ENCODE results near the gene PFKL.

PFKL gene

DNA sequence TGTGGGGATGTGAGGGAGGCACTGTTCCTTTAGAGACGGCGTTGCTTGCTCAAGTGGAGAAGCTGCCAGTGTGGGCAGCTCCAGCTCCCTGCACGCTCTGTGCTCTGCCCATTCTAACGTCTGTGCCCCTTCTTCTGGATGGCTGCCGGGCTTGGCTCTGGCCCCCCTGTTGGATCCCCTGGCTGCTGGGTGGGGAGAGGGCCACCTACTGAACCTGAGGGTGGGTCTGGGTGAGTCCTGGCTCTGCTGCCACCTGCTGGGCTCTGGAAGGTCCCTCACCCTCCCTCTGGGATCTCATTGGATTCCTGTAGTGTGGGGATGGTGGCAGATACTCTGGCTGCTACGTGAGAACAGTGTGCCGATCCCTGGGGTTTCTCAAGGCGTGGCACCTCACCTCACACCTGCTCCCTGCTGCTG, 5.0 kb downstream of the PFKL start:
- TF ChIP-seq, protein P1, sequence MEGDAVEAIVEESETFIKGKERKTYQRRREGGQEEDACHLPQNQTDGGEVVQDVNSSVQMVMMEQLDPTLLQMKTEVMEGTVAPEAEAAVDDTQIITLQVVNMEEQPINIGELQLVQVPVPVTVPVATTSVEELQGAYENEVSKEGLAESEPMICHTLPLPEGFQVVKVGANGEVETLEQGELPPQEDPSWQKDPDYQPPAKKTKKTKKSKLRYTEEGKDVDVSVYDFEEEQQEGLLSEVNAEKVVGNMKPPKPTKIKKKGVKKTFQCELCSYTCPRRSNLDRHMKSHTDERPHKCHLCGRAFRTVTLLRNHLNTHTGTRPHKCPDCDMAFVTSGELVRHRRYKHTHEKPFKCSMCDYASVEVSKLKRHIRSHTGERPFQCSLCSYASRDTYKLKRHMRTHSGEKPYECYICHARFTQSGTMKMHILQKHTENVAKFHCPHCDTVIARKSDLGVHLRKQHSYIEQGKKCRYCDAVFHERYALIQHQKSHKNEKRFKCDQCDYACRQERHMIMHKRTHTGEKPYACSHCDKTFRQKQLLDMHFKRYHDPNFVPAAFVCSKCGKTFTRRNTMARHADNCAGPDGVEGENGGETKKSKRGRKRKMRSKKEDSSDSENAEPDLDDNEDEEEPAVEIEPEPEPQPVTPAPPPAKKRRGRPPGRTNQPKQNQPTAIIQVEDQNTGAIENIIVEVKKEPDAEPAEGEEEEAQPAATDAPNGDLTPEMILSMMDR (IDR thresholded peaks at IDR 0.05; ENCODE audit: insufficient read depth, low read length): peak; percentile 82
- TF ChIP-seq GABPA (IDR thresholded peaks at IDR 0.05; ENCODE audit: low read depth): no peak
- peak in 1 of 2 experiments; percentile 35 for DNase-seq (ENCODE audit: low read depth in 1 of 2, low spot score in 1 of 2)
- no peak overlapping the region for H3K4me3 ChIP-seq (replicated peaks; ENCODE audit: insufficient read depth, low read length)
- no peak overlapping the region for H3K27ac ChIP-seq (replicated peaks)
- no peaks in the 10 kb centered on the region for H3K27me3 ChIP-seq (ENCODE audit: insufficient read depth, poor library complexity, severe bottlenecking)

DNA sequence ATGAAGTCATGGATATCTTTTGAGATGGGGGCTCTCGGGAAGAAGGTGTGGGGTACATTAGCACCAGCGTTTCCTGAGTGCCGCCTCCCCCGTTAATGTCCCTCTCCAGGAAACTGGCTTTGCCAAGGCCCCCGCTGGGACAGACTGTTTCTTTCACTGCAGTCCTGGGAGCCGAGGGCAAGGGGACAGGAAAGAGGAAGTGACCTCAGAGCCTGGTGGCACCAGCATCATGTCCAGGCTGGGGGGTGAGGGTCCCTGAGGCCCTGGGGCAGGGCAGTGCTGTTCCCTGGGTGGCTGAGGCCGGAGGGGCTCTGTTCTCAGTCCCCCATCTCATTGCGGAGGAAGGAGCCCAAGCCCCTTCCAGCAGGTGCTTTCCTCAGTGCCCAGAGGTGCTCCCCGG, 5.8 kb downstream of the PFKL start:
- TF ChIP-seq, protein P1 (IDR thresholded peaks at IDR 0.05; ENCODE audit: insufficient read depth, low read length): no peak
- peak; percentile 78; the same call in 1 of the 2 replicates for TF ChIP-seq SPI1 (IDR thresholded peaks at IDR 0.05; ENCODE audit: borderline replicate concordance, low read depth)
- no peak overlapping the region for H3K4me3 ChIP-seq (replicated peaks; ENCODE audit: insufficient read depth, low read length)
- DNase-seq (ENCODE audit: low read depth in 1 of 2, low spot score in 1 of 2): no peak
- H3K27me3 ChIP-seq (ENCODE audit: insufficient read depth, poor library complexity, severe bottlenecking): no peaks in the 10 kb centered on the region
- H3K27ac ChIP-seq (replicated peaks): no peak overlapping the region

DNA sequence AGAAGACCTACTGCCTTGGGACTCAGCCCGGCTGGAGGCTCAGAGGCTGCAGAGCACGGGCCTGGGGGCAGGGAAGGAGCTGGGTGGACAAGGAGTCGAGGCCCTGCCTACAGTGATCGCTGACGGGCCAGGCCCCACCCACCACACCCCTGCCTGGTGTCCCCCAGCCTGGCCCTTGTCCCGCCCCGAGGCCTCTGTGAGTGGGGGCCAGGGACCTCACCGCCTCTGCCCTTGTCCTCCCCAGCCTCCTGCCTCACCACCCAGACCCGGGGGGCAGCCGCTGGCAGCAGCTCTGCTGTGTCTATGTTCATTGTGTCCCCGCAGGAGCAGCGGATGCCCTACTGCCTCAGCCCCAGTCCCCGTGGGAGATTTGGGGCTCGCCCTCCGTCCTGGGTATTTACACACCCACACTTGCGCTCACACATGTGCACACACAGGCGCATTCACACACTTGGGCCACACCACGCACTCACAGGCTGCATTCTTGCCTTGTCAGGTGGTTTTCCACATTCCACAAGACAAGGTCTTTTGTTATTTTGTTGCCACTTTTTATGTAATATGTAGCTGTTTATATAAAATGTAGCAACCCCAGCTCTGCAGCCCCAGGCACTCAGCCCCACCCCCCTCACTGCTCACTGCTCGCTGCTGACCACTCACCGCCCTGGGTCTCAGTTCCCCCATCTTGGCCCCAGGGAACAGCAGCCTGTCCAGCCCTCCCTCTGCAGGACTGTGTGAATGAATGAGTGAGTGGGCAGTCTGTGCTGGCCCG, 7.3 kb downstream of the PFKL start:
- H3K4me3 ChIP-seq (replicated peaks; ENCODE audit: insufficient read depth, low read length): no peak overlapping the region
- H3K27ac ChIP-seq (replicated peaks): no peak overlapping the region
- TF ChIP-seq, protein P1 (IDR thresholded peaks at IDR 0.05; ENCODE audit: insufficient read depth, low read length): no peak
- TF ChIP-seq SPI1 (IDR thresholded peaks at IDR 0.05; ENCODE audit: borderline replicate concordance, low read depth): no peak
- TF ChIP-seq, protein P2, sequence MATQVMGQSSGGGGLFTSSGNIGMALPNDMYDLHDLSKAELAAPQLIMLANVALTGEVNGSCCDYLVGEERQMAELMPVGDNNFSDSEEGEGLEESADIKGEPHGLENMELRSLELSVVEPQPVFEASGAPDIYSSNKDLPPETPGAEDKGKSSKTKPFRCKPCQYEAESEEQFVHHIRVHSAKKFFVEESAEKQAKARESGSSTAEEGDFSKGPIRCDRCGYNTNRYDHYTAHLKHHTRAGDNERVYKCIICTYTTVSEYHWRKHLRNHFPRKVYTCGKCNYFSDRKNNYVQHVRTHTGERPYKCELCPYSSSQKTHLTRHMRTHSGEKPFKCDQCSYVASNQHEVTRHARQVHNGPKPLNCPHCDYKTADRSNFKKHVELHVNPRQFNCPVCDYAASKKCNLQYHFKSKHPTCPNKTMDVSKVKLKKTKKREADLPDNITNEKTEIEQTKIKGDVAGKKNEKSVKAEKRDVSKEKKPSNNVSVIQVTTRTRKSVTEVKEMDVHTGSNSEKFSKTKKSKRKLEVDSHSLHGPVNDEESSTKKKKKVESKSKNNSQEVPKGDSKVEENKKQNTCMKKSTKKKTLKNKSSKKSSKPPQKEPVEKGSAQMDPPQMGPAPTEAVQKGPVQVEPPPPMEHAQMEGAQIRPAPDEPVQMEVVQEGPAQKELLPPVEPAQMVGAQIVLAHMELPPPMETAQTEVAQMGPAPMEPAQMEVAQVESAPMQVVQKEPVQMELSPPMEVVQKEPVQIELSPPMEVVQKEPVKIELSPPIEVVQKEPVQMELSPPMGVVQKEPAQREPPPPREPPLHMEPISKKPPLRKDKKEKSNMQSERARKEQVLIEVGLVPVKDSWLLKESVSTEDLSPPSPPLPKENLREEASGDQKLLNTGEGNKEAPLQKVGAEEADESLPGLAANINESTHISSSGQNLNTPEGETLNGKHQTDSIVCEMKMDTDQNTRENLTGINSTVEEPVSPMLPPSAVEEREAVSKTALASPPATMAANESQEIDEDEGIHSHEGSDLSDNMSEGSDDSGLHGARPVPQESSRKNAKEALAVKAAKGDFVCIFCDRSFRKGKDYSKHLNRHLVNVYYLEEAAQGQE (IDR thresholded peaks at IDR 0.05; ENCODE audit: insufficient replicate concordance, low read depth): no peak
- no peak for TF ChIP-seq POLR2AphosphoS5 (IDR thresholded peaks at IDR 0.05; ENCODE audit: low read depth)
- TF ChIP-seq GABPA (IDR thresholded peaks at IDR 0.05; ENCODE audit: low read depth): no peak
- H3K27me3 ChIP-seq (ENCODE audit: insufficient read depth, poor library complexity, severe bottlenecking): no peaks in the 10 kb centered on the region
- no peak for DNase-seq (ENCODE audit: low read depth in 1 of 2, low spot score in 1 of 2)

DNA sequence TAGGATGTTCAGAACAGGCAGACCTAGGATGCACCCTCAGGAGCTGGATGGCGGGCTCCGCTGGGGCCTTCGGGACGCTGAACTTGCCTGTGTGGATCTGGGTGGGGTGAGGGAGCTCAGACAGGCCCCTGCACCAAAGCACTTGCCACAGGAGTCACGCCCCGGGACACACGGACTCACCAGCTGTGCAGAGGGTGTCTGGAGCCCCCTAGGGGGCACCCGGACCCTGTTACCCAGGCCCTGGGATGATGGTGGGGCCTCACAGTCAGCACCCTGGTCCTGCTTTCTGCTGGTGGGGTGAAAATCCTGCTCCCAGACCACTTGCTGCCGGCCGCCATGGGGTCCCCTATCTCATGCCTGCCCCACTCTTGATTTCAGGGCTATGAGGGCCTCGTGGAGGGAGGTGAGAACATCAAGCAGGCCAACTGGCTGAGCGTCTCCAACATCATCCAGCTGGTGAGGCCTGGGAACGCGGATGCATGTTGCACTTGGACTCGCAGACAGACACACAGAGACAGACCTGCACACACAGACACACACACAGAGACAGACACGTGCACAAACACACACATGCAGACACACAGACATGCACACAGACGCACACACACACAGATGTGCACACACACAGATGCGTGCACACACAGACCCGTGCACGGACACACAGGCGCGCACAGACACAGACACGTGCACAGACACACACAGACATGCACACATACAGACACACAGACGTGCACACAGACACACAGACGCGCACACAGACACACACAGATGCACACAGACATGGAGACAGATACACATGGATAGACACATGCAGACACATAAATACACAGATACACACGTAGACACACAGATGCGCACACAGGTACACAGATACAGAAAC, 11.0 kb downstream of the PFKL start:
- no peak overlapping the region for H3K4me3 ChIP-seq (replicated peaks; ENCODE audit: insufficient read depth, low read length)
- TF ChIP-seq SPI1 (IDR thresholded peaks at IDR 0.05; ENCODE audit: borderline replicate concordance, low read depth) (no peak), POLR2AphosphoS5 (IDR thresholded peaks at IDR 0.05; ENCODE audit: low read depth) (0 out of 2 replicates have a peak, but pooled peaks have one; percentile 14), GABPA (IDR thresholded peaks at IDR 0.05; ENCODE audit: low read depth) (no peak)
- TF ChIP-seq, protein P1 (IDR thresholded peaks at IDR 0.05; ENCODE audit: insufficient read depth, low read length): no peak
- TF ChIP-seq, protein P2 (IDR thresholded peaks at IDR 0.05; ENCODE audit: insufficient replicate concordance, low read depth): no peak
- H3K27me3 ChIP-seq (ENCODE audit: insufficient read depth, poor library complexity, severe bottlenecking): no peaks in the 10 kb centered on the region
- H3K27ac ChIP-seq (replicated peaks): no peak overlapping the region
- DNase-seq (ENCODE audit: low read depth in 1 of 2, low spot score in 1 of 2): no peak

Data from HL-60 (cell line).